ENCODE measurements around the gene CERS1. TPM values are rescaled to one million over a fixed set of nuclear protein-coding genes. Genes with fewer than 3 reads are reported as not detected.

Gene CERS1
- total RNA-seq, 1 experiment from 2014 or later = 0.96 TPM

DNA sequence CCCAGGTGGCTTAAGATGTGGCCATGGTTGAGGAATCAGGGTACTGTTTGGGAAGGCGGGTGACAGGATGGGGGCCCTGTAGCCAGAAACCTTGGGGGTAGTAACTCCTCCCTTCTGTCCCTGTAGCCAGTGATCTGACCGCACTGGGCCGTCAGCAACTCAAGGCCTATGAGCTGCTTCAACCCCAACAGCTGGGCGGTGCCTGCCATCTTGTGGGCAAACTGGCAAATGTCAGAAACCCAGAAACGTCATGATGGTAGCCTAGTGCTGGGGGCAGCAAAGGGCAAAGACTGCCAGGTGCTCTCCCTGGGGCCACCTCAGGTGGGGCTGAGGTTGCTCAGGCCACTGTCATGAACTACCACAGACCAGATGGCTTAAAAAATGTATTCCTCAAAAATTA is 19.7 kb upstream of the CERS1 start:
- H3K4me2 ChIP-seq (ENCODE audit: low read length) = no peak overlapping the region
- H4K20me1 ChIP-seq (ENCODE audit: insufficient read depth) = no peaks in the 10 kb centered on the region
- H3K27ac ChIP-seq (ENCODE audit: low read depth, low read length) = no peak overlapping the region
- DNase-seq (ENCODE audit: low read depth, low spot score) (peak; percentile 50), ATAC-seq (peak; percentile 22)
- no peaks in the 10 kb centered on the region for H3K27me3 ChIP-seq (ENCODE audit: insufficient read depth, low read length)
- TF ChIP-seq CBX3 (IDR thresholded peaks at IDR 0.05; ENCODE audit: low read depth) (no peak), CTCF (IDR thresholded peaks at IDR 0.05 in 2 of 3, conservative IDR thresholded peaks at IDR 0.05 in 1 of 3; ENCODE audit: borderline replicate concordance in 1 of 3, insufficient read depth in 1 of 3, low read depth in 2 of 3, low read length in 2 of 3) (peak; percentile 55 to 65 (median 61); a peak in 5 of 6 replicates), SP1 (IDR thresholded peaks at IDR 0.05; ENCODE audit: low read depth) (no peak), RAD21 (IDR thresholded peaks at IDR 0.05; ENCODE audit: low read depth) (peak; percentile 71)
- TF ChIP-seq, protein P1, sequence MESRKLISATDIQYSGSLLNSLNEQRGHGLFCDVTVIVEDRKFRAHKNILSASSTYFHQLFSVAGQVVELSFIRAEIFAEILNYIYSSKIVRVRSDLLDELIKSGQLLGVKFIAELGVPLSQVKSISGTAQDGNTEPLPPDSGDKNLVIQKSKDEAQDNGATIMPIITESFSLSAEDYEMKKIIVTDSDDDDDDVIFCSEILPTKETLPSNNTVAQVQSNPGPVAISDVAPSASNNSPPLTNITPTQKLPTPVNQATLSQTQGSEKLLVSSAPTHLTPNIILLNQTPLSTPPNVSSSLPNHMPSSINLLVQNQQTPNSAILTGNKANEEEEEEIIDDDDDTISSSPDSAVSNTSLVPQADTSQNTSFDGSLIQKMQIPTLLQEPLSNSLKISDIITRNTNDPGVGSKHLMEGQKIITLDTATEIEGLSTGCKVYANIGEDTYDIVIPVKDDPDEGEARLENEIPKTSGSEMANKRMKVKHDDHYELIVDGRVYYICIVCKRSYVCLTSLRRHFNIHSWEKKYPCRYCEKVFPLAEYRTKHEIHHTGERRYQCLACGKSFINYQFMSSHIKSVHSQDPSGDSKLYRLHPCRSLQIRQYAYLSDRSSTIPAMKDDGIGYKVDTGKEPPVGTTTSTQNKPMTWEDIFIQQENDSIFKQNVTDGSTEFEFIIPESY (IDR thresholded peaks at IDR 0.05; ENCODE audit: extremely low read depth, insufficient replicate concordance, low read length) = no peak
- ChIA-PET CTCF (interaction anchor here (1.0 to 5.1 kb wide), 2 partner anchors 71 to 498 kb away, joined by 3 to 33 read pairs; no protein-coding TSS in a partner anchor), POLR2A (interaction anchor here (1.9 kb wide), 1 partner anchor 71 kb away, joined by 5 read pairs; no protein-coding TSS in a partner anchor), RAD21 (ENCODE audit: low non-redundant PET in 1 of 2, low total read pairs in 2 of 2, uncharacterized antibody in 2 of 2, unreplicated experiment in 2 of 2) (interaction anchor here in 1 of 2 experiments (0.8 kb wide), 1 partner anchor 71 kb away, joined by 3 read pairs; no protein-coding TSS in a partner anchor)
- no peaks in the 10 kb centered on the region for H3K9me2 ChIP-seq (ENCODE audit: insufficient read depth)
- H3K9me3 ChIP-seq (ENCODE audit: control insufficient read depth in 1 of 2, insufficient read depth in 1 of 2, low read depth in 1 of 2, low read length in 2 of 2) = no peaks in the 10 kb centered on the region
- H3K36me3 ChIP-seq (ENCODE audit: control insufficient read depth in 1 of 2, insufficient read depth in 2 of 2, low read length in 2 of 2) = peaks cover 0 to 4% of the 10 kb centered on the region in 2 experiments; a peak in 2 of 4 replicates
- no TSS peak for BruUV-seq (replicated peaks)
- H2AFZ ChIP-seq (ENCODE audit: low read depth, low read length, poor library complexity, severe bottlenecking) = no peak overlapping the region
- intact Hi-C loops (cut with micrococcal nuclease) = loop anchor here (5.0 kb wide), 1 partner anchor 463 kb away; no protein-coding TSS in a partner anchor
- H3K4me1 ChIP-seq (ENCODE audit: control insufficient read depth in 1 of 2, insufficient read depth in 2 of 2, low read length in 2 of 2) = peaks cover 15 to 16% of the 10 kb centered on the region in 2 experiments
- no peak overlapping the region for H3K9ac ChIP-seq (ENCODE audit: low read length)
- no peak overlapping the region for H3K4me3 ChIP-seq (replicated peaks in 1 of 2; ENCODE audit: low read depth in 1 of 2, low read length in 2 of 2)
- peaks cover 74% of the 10 kb centered on the region for H3K79me2 ChIP-seq (ENCODE audit: insufficient read depth, low read length)

Measured in HCT116 (cell line).